Left renal cortex interstitium (tissue), 4 donors: ENCODE data around the gene IFITM1. TPM values are rescaled to one million over a fixed set of nuclear protein-coding genes. Genes with fewer than 3 reads are reported as not detected.
"Not testable (repeated sequence)": the region's sequence is repeated elsewhere in the genome, so short reads cannot be mapped to it uniquely, and the experiment has no call there.

Source experiments
- DNase-seq, 4 donors: peaks; one replicate each; pipeline ENCODE4 v3.0.0-alpha.2; 2013; ENCODE audit warnings: low read depth in 4 of 4, low spot score in 2 of 4, missing footprints in 1 of 4
- polyA plus RNA-seq, 4 donors: library from polyadenylated mRNA; unstranded; fragments of 120-200 nt; gene quantifications; one replicate each; pipeline ENCODE4 v1.2.1, GENCODE V29; 2013; ENCODE audit not compliant: insufficient read length in 4 of 4

Gene IFITM1
- polyA plus RNA-seq, 4 donors, result 32.6 to 43.2 (median 37.8) TPM

DNA sequence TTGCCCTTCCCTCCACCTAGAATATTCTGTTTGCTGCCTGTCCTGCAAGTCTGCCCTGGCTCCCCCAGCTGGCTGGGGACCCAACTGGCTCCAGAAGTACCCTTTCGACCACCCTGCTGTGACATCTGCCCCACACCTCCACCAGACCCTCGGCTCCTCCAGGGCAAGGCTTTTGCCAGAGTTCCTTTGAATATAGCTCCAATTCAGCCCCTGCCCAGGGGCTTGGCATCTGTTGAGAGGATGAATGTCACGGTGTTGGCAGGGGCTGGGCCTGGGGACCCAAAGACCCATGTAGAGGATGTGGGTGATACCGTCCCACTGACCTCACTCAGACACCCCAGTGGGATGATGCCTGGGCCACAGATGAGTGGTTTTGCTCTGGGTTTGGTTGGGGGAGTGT, 31.7 kb upstream of the IFITM1 start:
- no peak for DNase-seq

DNA sequence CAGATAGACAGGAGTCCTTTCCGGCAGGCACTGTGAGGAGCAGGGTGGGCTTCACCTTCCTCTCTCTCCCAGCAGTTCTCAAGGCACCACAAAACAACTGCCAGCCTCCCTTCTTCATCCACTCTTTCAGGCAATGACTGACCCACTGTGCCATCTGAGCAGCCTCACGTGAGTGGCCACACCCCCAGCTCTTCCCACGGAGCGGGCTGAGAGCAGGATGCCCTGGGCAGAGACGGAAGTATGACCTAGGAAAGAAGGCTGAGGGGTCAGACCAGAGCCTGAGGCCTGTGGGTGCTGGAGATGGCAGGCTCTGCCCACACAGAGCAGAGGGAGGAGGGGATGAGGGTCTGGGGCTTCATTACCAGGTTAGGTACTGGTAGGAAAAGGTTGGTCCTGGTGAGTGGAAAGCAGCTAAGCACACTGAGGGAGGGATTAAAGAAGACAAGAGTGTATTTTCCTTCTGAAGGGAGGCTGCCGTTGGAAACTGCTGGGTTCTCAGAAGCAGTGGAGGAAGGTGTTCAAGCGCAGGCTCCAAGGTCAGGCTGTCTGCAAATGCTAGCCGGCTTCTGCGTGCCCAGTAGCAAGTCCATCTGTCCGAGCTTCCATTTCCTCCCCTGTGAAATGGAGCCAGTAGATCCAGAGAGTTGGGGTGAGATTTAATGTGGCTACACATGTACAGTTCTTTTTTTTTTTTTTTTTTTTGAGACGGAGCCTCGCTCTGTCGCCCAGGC, 31.0 kb upstream of the IFITM1 start:
- no peak for DNase-seq

DNA sequence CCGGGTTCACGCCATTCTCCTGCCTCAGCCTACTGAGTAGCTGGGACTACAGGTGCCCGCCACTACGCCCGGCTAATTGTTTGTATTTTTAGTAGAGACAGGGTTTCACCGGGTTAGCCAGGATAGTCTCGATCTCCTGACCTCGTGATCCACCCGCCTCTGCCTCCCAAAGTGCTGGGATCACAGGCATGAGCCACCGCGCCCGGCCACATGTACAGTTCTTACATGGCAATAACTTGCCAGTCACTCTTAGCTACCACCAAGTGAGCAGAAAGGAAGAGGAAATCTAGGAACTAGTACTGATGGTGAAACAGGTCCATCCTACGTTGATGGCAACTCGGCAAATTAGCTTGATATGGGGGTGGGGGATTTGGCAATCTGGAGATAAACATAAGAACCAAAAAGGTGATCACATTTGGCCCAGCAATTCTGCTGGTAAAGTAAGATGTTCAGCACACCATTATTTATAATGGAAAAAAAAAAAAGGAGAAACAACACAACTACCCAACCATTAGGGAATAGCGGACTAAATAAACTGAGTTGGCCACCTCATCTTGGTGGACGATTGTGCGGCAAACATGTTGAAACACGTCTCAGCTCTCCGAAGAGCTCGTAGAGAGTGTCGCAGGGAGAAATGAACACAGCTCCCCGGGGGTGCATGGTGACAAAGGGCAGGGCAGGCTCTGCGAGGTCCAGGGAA, 30.3 kb upstream of the IFITM1 start:
- DNase-seq, result no peak

DNA sequence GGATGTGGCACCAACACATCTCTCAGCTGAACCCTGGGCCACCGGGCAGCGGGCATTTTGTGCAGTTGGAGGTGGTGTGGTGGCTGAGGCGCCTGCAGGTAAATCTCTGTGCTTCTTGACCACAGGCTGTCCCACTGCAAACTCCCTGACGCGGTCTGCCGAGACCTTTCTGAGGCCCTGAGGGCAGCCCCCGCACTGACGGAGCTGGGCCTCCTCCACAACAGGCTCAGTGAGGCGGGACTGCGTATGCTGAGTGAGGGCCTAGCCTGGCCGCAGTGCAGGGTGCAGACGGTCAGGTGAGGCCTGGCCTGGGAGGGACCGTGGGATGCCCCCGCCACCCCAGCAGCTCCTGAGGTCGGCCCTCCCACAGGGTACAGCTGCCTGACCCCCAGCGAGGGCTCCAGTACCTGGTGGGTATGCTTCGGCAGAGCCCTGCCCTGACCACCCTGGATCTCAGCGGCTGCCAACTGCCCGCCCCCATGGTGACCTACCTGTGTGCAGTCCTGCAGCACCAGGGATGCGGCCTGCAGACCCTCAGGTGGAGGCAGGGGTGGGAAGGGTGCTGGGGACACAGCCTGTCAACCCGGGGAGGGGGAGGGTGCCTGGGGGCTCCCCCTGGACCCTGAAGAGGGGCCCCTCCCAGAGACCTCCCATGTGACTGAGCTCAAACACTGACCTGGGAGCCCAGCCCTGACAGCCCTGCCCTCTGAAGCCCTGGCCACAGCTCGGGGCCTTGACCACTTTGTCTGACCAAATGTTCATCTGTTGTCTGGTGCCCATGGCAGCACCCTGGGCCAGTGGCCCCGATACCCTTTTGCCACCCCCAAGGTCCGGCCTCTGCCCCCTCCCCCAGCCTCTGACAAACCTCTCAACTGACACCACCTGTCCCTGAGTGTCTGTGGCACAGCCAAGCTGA, 29.5 kb upstream of the IFITM1 start:
- DNase-seq, result no peak

DNA sequence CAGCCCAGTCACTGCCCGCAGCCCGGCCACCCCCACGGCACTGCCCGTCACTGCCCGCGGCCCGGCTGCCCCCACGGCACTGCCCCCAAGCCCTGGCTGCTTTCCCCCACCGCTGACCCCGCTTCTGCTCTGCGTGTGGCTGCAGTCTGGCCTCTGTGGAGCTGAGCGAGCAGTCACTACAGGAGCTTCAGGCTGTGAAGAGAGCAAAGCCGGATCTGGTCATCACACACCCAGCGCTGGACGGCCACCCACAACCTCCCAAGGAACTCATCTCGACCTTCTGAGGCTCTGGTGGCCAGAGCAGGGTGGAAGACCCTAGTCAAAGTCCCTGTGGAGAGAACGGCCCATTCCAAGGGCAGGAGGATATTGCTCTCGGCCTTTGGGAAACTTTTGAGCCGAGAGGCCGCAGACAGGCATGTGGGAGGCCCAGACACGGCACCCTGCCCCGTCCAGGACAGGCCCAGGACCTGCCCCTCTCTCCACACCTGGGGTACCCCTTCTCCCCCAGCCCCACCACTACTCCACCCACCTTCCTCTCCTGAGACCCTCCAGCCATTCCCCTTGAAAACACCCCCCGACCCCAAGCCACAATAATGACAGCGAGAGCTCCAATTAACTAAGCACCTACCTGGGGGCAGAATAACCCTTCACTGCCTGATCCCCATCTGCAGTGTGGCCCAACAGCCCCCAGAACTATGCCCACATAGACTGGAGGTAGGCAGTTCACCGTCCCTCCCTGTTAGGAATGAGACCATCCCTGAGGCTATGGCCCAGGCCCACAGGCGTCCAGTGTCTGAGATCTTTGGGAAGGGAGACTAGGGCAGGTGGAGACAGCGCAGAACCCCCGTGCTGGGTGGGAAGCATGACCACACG, 28.6 kb upstream of the IFITM1 start:
- no peak for DNase-seq

DNA sequence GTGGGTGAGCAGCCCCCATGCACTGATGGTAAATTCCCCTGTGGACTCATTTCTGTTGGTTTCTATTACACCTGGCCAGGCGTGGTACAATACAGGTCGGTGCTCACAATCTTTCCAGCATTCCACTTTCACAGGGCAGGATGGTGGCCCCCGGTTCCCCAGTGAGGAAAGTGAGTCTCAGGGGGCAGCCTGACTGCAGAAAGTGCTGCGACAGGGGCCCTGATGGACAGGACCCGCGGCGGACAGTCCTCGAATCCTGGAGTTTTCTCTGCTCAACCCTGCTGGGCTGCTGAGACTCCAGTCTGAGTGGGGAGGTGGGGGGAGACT, 28.0 kb upstream of the IFITM1 start:
- DNase-seq, result no peak

DNA sequence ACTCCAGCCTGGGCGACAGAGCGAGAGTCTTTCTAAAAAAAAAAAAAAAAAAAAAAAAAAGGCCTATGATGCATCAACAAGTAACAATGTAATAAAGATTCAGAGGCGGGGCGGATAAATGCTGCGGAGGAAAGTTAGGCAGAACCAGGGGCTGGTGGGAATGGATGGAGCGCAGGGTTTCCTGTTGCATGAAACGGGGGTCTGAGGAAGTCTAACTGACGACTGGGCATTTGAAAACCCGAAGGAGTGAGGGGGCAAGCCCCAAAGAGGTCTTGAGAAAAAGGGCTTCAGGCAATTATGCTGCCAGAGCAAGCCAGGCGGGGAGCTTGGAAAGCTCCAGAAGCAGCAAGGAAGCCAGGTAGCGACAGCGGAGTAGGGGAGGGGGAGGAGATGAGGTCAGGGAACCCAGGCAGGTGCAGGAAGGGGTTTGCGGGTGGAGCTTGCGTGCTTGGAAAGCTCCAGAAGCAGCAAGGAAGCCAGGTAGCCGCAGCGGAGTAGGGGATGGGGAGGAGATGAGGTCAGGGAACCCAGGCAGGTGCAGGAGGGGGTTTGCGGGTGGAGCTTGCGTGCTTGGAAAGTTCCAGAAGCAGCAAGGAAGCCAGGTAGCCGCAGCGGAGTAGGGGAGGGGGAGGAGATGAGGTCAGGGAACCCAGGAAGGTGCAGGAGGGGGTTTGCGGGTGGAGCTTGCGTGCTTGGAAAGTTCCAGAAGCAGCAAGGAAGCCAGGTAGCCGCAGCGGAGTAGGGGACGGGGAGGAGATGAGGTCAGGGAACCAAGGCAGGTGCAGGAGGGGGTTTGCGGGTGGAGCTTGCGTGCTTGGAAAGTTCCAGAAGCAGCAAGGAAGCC, 26.6 kb upstream of the IFITM1 start:
- not testable (repeated sequence) for DNase-seq

DNA sequence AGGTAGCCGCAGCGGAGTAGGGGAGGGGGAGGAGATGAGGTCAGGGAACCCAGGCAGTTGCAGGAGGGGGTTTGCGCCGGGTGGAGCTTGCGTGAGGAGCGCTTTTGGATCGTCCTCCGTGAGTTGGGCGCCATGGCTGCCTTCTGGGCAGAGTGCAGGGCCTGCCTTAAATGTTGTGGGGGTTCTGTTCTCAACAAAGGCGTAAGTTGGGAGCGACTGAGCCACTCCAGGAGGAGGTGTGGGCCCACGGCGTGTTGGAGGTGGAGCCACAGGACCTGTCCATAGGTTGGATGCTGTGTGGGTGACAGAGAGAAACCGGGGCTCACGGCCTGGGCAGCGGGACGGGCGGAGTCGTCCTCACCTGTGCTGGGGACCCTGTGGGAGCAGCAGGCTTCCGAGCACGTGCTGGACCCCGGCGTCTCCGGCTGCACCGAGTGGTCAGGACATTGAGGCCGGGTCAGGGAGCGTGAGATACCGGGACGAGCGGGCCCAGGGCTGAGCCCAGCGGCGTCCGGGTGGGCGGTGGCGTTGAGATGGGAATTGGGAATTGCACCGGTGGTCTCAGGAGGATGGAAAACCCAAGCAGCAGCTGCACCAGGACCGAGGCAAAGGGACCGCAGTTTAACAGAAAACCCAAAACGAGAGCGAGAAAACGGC, 25.9 kb upstream of the IFITM1 start:
- DNase-seq, result no peak

DNA sequence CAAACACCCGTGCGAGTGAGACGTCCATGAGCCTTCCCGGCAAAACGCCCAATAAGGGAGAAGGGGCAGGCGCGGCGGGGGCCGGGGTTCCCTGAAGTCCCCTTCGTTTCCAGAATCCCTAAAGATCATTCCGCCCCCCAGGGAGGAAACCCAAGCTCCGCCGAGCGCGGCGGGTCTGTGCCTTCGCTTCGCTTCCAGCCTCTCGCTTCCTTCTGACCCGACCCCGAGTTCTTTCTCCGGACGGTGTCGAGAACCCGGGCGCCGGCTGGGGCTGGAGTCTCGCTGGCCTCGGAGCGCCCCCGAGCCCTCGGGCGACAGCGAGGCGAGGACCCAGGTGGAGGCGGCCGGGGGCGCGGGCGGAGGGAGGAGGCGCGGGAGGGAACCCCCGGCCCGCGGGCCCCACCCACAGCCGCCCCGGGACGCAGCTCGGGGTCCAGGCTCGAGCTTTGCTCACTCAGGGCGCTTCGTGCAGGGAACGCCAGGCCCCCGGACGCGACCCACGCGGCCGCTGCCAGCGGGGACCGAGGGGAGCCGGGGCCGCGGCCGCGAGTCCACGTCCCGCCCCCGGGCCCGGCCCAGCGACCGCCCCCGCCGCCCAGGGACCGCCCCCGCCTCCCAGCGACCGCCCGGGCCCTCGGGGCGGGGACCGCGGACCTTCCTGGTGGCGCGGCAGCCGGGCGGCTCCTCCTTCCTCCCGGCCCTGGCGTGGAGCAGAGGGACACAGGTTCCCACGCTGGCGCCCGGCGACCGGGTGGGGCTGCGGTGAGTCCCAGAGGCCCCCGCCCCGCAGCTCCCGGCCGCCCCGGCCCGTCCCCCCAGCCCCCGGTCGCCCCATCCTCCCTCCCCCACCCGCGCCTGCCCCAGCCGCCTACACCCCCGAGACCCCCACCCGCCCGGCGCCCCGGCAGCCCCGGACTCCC, 25.1 kb upstream of the IFITM1 start, which contains the start of gene PGGHG:
Gene PGGHG (plus strand): TSS at position 649 of the 920 bp plus-strand sequence. CDS start 691 bp downstream, outside the sequence.
- no peak for DNase-seq

DNA sequence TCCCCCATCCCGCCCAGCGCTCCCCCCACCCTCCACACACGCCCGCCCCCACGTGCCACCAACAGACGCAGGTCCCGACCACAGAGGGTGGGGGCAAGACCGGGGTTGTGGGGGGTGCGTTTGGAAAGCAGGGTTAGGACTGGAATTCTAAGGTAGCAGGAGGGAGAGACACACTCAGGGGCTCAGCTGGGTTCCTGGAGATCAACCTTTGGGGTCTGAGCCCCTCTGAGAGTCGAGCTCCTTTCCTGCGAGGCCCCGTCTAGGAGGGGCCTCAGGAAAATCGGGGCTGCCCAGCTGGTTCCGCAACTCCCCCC, 24.5 kb upstream of the IFITM1 start:
- no peak for DNase-seq

DNA sequence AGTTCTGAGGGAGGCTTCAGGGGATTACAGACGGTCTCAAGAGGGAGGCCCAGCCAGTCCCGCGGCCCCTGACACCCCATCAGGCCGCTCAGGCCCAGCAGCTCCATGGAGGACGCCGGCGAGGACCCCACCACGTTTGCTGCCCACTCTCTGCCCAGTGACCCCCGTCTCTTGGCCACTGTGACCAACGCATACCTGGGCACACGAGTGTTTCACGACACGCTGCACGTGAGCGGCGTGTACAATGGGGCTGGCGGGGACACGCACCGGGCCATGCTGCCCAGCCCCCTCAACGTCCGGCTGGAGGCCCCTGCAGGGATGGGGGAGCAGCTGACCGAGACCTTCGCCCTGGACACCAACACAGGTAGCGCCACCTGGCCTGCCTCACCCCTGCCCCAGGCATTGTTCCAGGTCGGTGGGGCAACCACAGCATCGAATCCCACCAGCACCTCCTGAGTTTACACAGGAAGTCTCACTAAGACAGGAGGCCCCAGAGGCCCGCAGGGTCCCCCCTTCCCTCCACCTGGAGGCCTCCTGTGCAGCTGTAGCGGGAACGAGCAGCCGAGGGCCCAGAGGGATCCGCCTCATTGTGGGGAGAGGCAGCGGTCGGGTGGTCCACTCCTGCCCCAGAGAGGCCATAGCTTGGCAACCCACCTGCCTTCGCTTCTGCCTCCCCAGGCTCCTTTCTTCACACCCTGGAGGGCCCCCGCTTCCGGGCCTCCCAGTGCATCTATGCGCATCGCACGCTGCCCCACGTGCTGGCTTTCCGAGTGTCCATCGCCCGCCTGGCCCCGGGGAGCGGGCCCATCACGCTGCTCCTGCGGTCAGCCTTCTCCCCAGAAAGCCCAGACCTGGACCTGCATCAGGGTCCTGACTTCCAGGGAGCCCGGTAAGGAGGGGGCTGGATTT, 23.9 kb upstream of the IFITM1 start:
- no peak for DNase-seq

DNA sequence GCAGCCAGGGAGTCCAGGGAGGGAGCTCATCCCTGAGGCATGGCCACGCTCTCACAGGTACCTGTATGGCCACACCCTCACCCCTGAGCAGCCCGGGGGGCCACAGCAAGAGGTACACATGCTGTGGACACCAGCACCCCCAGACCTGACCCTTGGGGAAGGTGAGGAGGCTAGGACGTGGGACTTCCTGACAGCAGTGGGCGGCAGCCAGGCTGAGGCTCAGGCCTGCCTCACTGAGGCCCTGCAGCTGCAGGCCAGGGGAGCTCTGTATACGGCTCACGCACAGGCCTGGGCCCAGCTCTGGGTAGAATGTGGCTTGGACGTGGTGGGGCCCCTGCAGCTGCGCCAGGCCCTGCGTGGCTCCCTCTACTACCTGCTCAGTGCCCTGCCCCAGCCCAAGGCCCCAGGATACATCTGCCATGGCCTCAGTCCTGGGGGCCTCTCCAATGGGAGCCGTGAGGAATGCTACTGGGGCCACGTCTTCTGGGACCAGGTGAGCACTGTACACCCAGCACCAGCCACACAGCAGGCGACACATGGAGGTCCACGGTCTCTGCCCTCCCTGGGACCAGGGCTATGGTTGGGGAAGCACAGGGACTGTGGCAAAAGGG, 23.1 kb upstream of the IFITM1 start:
- no peak for DNase-seq

DNA sequence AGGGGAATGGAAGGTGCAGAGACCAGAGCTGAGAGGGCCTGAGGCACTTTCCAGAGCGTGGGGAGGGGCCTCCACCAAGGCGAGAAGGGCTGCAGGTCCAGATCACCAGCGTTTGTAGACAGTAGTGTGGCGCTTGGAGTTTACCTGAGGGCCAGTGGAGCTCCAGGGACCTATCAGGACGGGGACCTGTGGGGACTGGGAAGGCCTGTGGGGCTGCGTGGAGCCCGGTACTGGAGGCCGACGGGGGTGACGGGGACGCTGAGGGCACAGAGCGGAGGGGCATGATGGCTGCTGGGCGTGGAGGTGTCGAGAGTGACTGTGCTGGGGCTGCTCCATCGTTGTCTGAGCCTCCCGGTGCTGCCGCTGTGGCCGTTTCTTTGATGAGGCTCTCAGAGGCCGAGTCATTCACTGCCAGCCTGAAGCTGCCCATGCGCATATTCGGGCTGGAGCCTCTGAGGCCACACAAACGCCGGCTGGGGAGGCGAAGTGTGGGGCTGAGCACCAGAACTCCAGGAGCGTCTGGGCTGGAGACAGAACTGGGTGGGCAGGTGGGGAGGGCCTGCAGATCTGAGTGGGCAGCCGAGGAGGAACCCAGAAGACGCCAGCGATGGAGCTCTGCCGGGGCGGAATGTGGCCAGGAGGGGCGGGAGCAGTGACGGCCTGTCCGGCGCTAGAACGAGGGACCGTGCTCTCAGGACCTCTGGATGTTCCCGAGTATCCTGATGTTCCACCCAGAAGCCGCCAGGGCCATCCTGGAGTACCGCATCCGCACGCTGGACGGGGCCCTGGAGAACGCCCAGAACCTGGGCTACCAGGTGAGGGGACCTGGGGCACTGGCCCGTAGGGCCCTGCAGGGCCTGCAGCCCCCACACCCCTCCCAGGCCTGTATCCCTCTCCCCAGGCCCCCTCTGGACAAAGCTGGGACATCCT, 22.3 kb upstream of the IFITM1 start:
- DNase-seq, result no peak

DNA sequence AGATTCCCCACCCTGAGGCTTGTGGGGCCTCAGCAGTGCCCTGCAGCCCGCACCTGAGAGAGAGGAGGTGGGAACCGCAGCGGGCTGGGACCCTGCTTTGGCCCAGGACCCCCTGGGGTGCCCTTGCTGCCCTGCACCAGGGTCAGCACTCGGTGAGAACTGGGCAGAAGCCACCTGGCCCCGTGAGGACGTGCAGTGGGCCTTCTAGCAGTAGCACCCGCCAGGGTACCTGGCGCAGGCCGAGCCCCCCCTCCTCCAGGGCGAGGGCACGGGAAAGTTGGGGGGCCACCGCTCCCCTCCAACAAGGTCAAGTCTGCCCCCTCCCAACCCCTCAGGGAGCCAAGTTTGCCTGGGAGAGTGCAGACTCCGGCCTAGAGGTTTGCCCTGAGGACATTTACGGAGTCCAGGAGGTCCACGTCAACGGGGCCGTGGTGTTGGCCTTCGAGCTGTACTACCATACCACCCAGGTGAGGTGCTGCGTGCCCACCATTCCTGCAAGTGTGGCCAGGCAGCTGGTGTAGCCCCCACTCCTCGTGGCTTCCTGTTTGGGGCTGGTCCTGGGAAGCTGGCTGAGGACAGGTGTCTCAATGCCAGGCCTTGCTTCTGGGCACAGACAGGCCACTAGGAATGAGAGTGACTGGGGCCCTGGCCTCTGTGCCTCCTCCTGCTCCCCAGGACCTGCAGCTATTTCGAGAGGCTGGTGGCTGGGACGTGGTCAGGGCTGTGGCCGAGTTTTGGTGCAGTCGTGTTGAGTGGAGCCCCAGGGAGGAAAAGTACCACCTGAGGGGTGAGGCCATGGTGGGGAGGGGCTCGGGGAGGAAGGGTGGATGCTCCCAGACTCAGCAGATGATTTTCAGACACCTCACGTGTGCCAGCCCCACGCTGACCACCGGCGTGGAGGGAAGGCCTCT, 21.4 kb upstream of the IFITM1 start:
- no peak for DNase-seq
